TTC549 (cell line): ENCODE measurements around the gene GBF1.
"Not testable (repeated sequence)": the region's sequence is repeated elsewhere in the genome, so short reads cannot be mapped to it uniquely, and the experiment has no call there.

Source experiments
- FAIRE-seq: peaks from 2 replicates; lab custom pipeline; 2012; peaks lifted over from hg19 to GRCh38; lab: Jason Lieb, UNC

Gene GBF1

GRCh38 chr10:102308318-102308717 lies 63.0 kb downstream of the GBF1 start:
- FAIRE-seq, result not testable (repeated sequence)

GRCh38 chr10:102309236-102309635 lies 63.9 kb downstream of the GBF1 start:
- no peak for FAIRE-seq

GRCh38 chr10:102309916-102310315 lies 64.6 kb downstream of the GBF1 start:
- FAIRE-seq, result no peak

- no peak for FAIRE-seq
Observed at GRCh38 chr10:102310361-102311024, 65.2 kb downstream of the GBF1 start.

GRCh38 chr10:102311025-102311420 lies 65.7 kb downstream of the GBF1 start:
- FAIRE-seq, result no peak

GRCh38 chr10:102312683-102313082 lies 67.4 kb downstream of the GBF1 start:
- FAIRE-seq, result no peak

- no peak for FAIRE-seq
Observed at GRCh38 chr10:102313221-102313896, 68.0 kb downstream of the GBF1 start.

- no peak for FAIRE-seq
Observed at GRCh38 chr10:102314801-102315200, 69.5 kb downstream of the GBF1 start.

GRCh38 chr10:102316421-102316820 lies 71.1 kb downstream of the GBF1 start:
- FAIRE-seq, result no peak

GRCh38 chr10:102322914-102323313 lies 77.6 kb downstream of the GBF1 start:
- FAIRE-seq, result no peak

GRCh38 chr10:102324061-102324460 lies 78.7 kb downstream of the GBF1 start:
- no peak for FAIRE-seq

GRCh38 chr10:102326031-102326430 lies 80.7 kb downstream of the GBF1 start:
- FAIRE-seq, result no peak

GRCh38 chr10:102327002-102327401 lies 81.7 kb downstream of the GBF1 start:
- FAIRE-seq, result no peak

- no peak for FAIRE-seq
Observed at GRCh38 chr10:102327641-102328040, 82.3 kb downstream of the GBF1 start.

GRCh38 chr10:102332772-102333171 lies 87.4 kb downstream of the GBF1 start:
- FAIRE-seq, result no peak

GRCh38 chr10:102334101-102334500 lies 88.8 kb downstream of the GBF1 start:
- no peak for FAIRE-seq

- no peak for FAIRE-seq
Observed at GRCh38 chr10:102335184-102335583, 89.9 kb downstream of the GBF1 start.

GRCh38 chr10:102341038-102341688 lies 95.8 kb downstream of the GBF1 start:
- FAIRE-seq, result no peak

GRCh38 chr10:102342458-102342857 lies 97.1 kb downstream of the GBF1 start:
- no peak for FAIRE-seq

- FAIRE-seq, result no peak
Observed at GRCh38 chr10:102342958-102343357, 97.6 kb downstream of the GBF1 start.

- FAIRE-seq, result no peak
Observed at GRCh38 chr10:102344067-102344466, 98.7 kb downstream of the GBF1 start.

GRCh38 chr10:102347236-102347828 lies 102.0 kb downstream of the GBF1 start:
- FAIRE-seq, result no peak

- FAIRE-seq, result no peak
Observed at GRCh38 chr10:102352066-102352715, 106.9 kb downstream of the GBF1 start.
